GM12878 (cell line): ENCODE data around the gene FRRS1L. TPM values are rescaled to one million over a fixed set of nuclear protein-coding genes. Genes with fewer than 3 reads are reported as not detected.

ENCODE experiments used
- ATAC-seq: fragments of 200-7000 bp; cut with Tn5 transposase; 3 replicates; pipeline ENCODE4 v1.9.1; 2020; ENCODE audit warnings: mild to moderate bottlenecking, moderate library complexity
- BruUV-seq: library from RNA; stranded (reverse); fragments of 400-500 nt; replicated peaks from 2 replicates; lab custom pipeline; 2021; lab: Mats Ljungman, UMichigan
- CTCF ChIA-PET: fragments of 300-600 bp; sonication (Branson Sonifier 250); formaldehyde crosslinking; extraction: SDS; loops from one replicate; lab custom pipeline; 2021; ENCODE audit warnings: inconsistent platforms; lab: Yijun Ruan, JAX
- POLR2A ChIA-PET: fragments of 350-600 bp; formaldehyde crosslinking; extraction: SDS; loops from one replicate; lab custom pipeline; 2021; ENCODE audit warnings: inconsistent platforms; lab: Charles Lee
- RAD21 ChIA-PET: fragments of 300-600 bp; sonication (Branson Sonifier 250); formaldehyde crosslinking; loops from one replicate; lab custom pipeline; 2023; ENCODE audit warnings: antibody characterized with exemption; ENCODE audit not compliant: unreplicated experiment; lab: Charles Lee
- SMC1A ChIA-PET: fragments of 300-600 bp; sonication (Branson Sonifier 250); formaldehyde crosslinking; loops from one replicate; lab custom pipeline; 2023; ENCODE audit not compliant: unreplicated experiment, uncharacterized antibody; lab: Charles Lee
- DNase-seq: peaks from one replicate; pipeline ENCODE4 v3.0.0-alpha.2; 2011; ENCODE audit warnings: low read depth, low spot score
- FAIRE-seq: peaks from 3 replicates; lab custom pipeline; 2011; peaks lifted over from hg19 to GRCh38; lab: Jason Lieb, UNC
- H2AFZ ChIP-seq: 2 replicates; pipeline ENCODE4 v1.6.0; 2011; ENCODE audit warnings: low read depth, low read length, control low read depth; ENCODE audit not compliant: control insufficient read depth
- H3K27ac ChIP-seq: 2 replicates; pipeline ENCODE4 v1.5.1; 2011; ENCODE audit warnings: control low read depth; ENCODE audit not compliant: control insufficient read depth, insufficient read depth
- H3K27me3 ChIP-seq, 2 experiments: replicated peaks in 1 of 2; 2 replicates each; pipeline versions ENCODE4 v1.6.0 to v1.6.1; 2011; ENCODE audit warnings: low read length in 1 of 2; ENCODE audit not compliant: control insufficient read depth in 2 of 2, insufficient read depth in 2 of 2
- H3K36me3 ChIP-seq, 2 experiments: 2 replicates each; pipeline ENCODE4 v1.5.1; 2011; ENCODE audit warnings: low read length in 1 of 2; ENCODE audit not compliant: control insufficient read depth in 2 of 2, insufficient read depth in 2 of 2
- H3K4me1 ChIP-seq: 2 replicates; pipeline ENCODE4 v1.6.1; 2011; ENCODE audit warnings: mild to moderate bottlenecking, low read length, moderate library complexity, mixed read lengths; ENCODE audit not compliant: control insufficient read depth, insufficient read depth
- H3K4me2 ChIP-seq: 2 replicates; pipeline ENCODE4 v1.6.0; 2011; ENCODE audit warnings: control low read depth; ENCODE audit not compliant: control insufficient read depth, insufficient read depth
- H3K4me3 ChIP-seq: fragments of 200-600 bp; sonication (generic); 2 replicates; pipeline ENCODE4 v1.5.1; 2016
- H3K79me2 ChIP-seq: 2 replicates; pipeline ENCODE4 v1.6.0; 2011; ENCODE audit warnings: low read length; ENCODE audit not compliant: control insufficient read depth, insufficient read depth
- H3K9ac ChIP-seq: 2 replicates; pipeline ENCODE4 v1.8.0; 2011; ENCODE audit warnings: low read length, control low read depth, mixed read lengths; ENCODE audit not compliant: control insufficient read depth, insufficient read depth
- H3K9me3 ChIP-seq: replicated peaks from 3 replicates; pipeline ENCODE4 v1.5.1; 2011; ENCODE audit warnings: mild to moderate bottlenecking, low read length; ENCODE audit not compliant: control insufficient read depth, insufficient read depth
- H4K20me1 ChIP-seq: 2 replicates; pipeline ENCODE4 v1.6.0; 2011; ENCODE audit not compliant: control insufficient read depth, insufficient read depth
- CBFB ChIP-seq: IDR thresholded peaks from 2 replicates; pipeline ENCODE4 v1.6.1; 2016; ENCODE audit warnings: antibody characterized with exemption, low read depth
- E2F4 ChIP-seq: IDR thresholded peaks from 2 replicates; pipeline ENCODE4 v1.6.1; 2012; ENCODE audit warnings: low read depth, low read length, improper control_type of control experiment
- HSF1 ChIP-seq: fragments of 150-350 bp; IDR thresholded peaks from 2 replicates; pipeline ENCODE4 v1.6.1; 2014; ENCODE audit warnings: mild to moderate bottlenecking, low read depth, low read length
- JUNB ChIP-seq: IDR thresholded peaks from 2 replicates; pipeline ENCODE4 v1.6.1; 2016; ENCODE audit warnings: antibody characterized with exemption, mild to moderate bottlenecking
- KAT2A ChIP-seq: conservative IDR thresholded peaks from 2 replicates; pipeline ENCODE4 v1.6.1; 2011; ENCODE audit warnings: low read depth, low read length; ENCODE audit not compliant: control insufficient read depth
- MTA2 ChIP-seq: fragments of 450-650 bp; IDR thresholded peaks from 2 replicates; pipeline ENCODE4 v1.6.1; 2016; ENCODE audit warnings: low read depth, mild to moderate bottlenecking, moderate library complexity
- NBN ChIP-seq: fragments of 450-650 bp; IDR thresholded peaks from 2 replicates; pipeline ENCODE4 v1.6.1; 2016
- PAX5 ChIP-seq: IDR thresholded peaks from 2 replicates; pipeline ENCODE4 v1.6.1; 2011; ENCODE audit warnings: low read depth, low read length, borderline replicate concordance
- RCOR1 ChIP-seq: conservative IDR thresholded peaks from 2 replicates; pipeline ENCODE4 v1.6.1; 2012; ENCODE audit warnings: low read depth, low read length, improper control_type of control experiment
- RELB ChIP-seq: fragments of 450-650 bp; IDR thresholded peaks from 2 replicates; pipeline ENCODE4 v1.6.1; 2017; ENCODE audit warnings: low read depth, mild to moderate bottlenecking, moderate library complexity
- SREBF2 ChIP-seq: IDR thresholded peaks from 2 replicates; pipeline ENCODE4 v1.6.1; 2012; ENCODE audit warnings: mild to moderate bottlenecking, low read length
- SRF ChIP-seq, 2 experiments: IDR thresholded peaks; 2 replicates each; pipeline ENCODE4 v1.6.1; 2011; ENCODE audit warnings: low read depth in 2 of 2, low read length in 2 of 2, mild to moderate bottlenecking in 1 of 2, moderate library complexity in 1 of 2
- TCF12 ChIP-seq: IDR thresholded peaks from 2 replicates; pipeline ENCODE4 v1.6.1; 2011; ENCODE audit warnings: low read depth, mild to moderate bottlenecking, low read length
- ZNF274 ChIP-seq: IDR thresholded peaks from one replicate; pipeline ENCODE4 v1.8.0; 2011; ENCODE audit not compliant: insufficient read length, insufficient read depth
- WGBS: methylation state at CpG from one replicate; pipeline ENCODE4 v1.1.6; 2016; ENCODE audit warnings: low lambda C conversion rate; ENCODE audit not compliant: insufficient replicate concordance, insufficient coverage; ENCODE audit errors: missing lambda C conversion rate; 5-methylcytosine and 5-hydroxymethylcytosine counted together
- in situ Hi-C: fragments of 300-500 bp; cut with MboI; formaldehyde crosslinking; loops from 9 replicates; pipeline ENCODE4 v1.14.3; 2018; ENCODE audit warnings: mixed read lengths
- intact Hi-C: fragments of 100-400 bp; cut with micrococcal nuclease; formaldehyde crosslinking; loops from one replicate; pipeline ENCODE4 v1.14.2; 2022; ENCODE audit not compliant: unreplicated experiment
- polyA plus RNA-seq, 11 experiments: library from polyadenylated mRNA; depleted of rRNA in 4 of 11; unstranded in 6 of 11; stranded (reverse) in 5 of 11; fragments of >200 nt; fragmentation: Nextera tagmentation in 4 of 11; fragmentation: Illumina TruSeq in 1 of 11; extraction: Ambion mirVana in 4 of 11; extraction: Trizol in 1 of 11; gene quantifications; 1 replicate in 1 of 11; 2 replicates in 10 of 11; pipeline versions ENCODE4 v1.2.1 to v1.2.3, GENCODE V29; 2011 to 2016; ENCODE audit warnings: inconsistent platforms in 2 of 11, missing spikeins in 2 of 11, low read depth in 1 of 11
- total RNA-seq, 4 experiments: library from RNA; depleted of rRNA in 3 of 4; stranded (reverse); fragments of >200 nt in 3 of 4; fragmentation: Illumina TruSeq in 1 of 4; extraction: Trizol in 1 of 4; gene quantifications; 2 replicates each; pipeline versions ENCODE4 v1.2.1 to v1.2.3, GENCODE V29; 2013 to 2021
- TF ChIP-seq, protein P1 (sequence below): fragments of 450-650 bp; formaldehyde crosslinking; IDR thresholded peaks from 2 replicates; pipeline ENCODE4 v1.5.0; 2022; ENCODE audit warnings: mild to moderate bottlenecking, missing genetic modification characterization
- TF ChIP-seq, protein P2 (sequence below): fragments of 450-650 bp; IDR thresholded peaks from 2 replicates; pipeline ENCODE4 v1.6.1; 2018; ENCODE audit warnings: mild to moderate bottlenecking, low read depth, moderate library complexity; ENCODE audit not compliant: partially characterized antibody

Gene FRRS1L
- total and polyA plus RNA-seq, 10 of the 15 experiments (the other 5 are each of a cell fraction or from before 2014, with no cell fraction given): not detected

DNA sequence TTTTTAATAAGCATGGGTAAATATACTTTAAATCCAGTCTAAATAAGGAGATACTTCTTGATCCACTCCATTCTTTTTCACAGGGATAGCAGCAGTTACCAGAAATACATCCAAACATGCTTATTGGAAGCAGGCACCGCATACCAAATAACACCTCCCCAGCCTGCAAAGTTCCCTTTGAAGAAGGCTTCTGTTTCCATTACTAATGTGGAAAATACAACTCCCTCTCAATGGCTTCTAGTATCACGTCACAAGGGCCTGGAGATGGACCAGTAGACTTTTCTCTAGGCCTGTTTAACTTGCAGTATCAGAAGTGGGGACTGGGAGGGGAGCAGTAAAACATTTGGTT, 68.1 kb downstream of the FRRS1L start:
- Histone ChIP-seq H2AFZ (no peak overlapping the region), H3K27ac (no peak overlapping the region), H3K9ac (no peak overlapping the region), H3K4me3 (no peak overlapping the region), H3K9me3 (no peaks in the 10 kb centered on the region), H3K27me3 (no peaks in the 10 kb centered on the region), H3K4me1 (peaks cover 30% of the 10 kb centered on the region), H4K20me1 (no peaks in the 10 kb centered on the region; the same call in 1 of the 2 replicates), H3K36me3 (peaks cover 5 to 16% of the 10 kb centered on the region in 2 experiments), H3K79me2 (peaks cover 40% of the 10 kb centered on the region), H3K4me2 (no peak overlapping the region)
- FAIRE-seq (no peak), ATAC-seq (no peak), DNase-seq (no peak)
- intact Hi-C loops: no loop called here
- no TSS peak for BruUV-seq
- ChIA-PET RAD21 (no interaction called here), SMC1A (interaction anchor here (1.4 to 3.2 kb wide), 3 partner anchors 11 to 70 kb away, joined by 3 to 11 read pairs (median 3); no protein-coding TSS in a partner anchor), POLR2A (no interaction called here), CTCF (no interaction called here)
- in situ Hi-C loops: no loop called here
- 66% methylated on average over 2 of the region's 2 CpGs for WGBS
- TF ChIP-seq RELB (no peak), TCF12 (no peak), NBN (no peak), PAX5 (no peak), HSF1 (no peak), CBFB (no peak), E2F4 (no peak), ZNF274 (no peak), SRF (IDR thresholded peaks at IDR 0.05; ENCODE audit: low read depth in 2 of 2, low read length in 2 of 2) (no peak), MTA2 (no peak), RCOR1 (no peak), KAT2A (no peak), SREBF2 (no peak), JUNB (no peak)
- TF ChIP-seq, protein P1, sequence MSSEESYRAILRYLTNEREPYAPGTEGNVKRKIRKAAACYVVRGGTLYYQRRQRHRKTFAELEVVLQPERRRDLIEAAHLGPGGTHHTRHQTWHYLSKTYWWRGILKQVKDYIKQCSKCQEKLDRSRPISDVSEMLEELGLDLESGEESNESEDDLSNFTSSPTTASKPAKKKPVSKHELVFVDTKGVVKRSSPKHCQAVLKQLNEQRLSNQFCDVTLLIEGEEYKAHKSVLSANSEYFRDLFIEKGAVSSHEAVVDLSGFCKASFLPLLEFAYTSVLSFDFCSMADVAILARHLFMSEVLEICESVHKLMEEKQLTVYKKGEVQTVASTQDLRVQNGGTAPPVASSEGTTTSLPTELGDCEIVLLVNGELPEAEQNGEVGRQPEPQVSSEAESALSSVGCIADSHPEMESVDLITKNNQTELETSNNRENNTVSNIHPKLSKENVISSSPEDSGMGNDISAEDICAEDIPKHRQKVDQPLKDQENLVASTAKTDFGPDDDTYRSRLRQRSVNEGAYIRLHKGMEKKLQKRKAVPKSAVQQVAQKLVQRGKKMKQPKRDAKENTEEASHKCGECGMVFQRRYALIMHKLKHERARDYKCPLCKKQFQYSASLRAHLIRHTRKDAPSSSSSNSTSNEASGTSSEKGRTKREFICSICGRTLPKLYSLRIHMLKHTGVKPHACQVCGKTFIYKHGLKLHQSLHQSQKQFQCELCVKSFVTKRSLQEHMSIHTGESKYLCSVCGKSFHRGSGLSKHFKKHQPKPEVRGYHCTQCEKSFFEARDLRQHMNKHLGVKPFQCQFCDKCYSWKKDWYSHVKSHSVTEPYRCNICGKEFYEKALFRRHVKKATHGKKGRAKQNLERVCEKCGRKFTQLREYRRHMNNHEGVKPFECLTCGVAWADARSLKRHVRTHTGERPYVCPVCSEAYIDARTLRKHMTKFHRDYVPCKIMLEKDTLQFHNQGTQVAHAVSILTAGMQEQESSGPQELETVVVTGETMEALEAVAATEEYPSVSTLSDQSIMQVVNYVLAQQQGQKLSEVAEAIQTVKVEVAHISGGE (CRISPR knock-in tag): no peak
- TF ChIP-seq, protein P2, sequence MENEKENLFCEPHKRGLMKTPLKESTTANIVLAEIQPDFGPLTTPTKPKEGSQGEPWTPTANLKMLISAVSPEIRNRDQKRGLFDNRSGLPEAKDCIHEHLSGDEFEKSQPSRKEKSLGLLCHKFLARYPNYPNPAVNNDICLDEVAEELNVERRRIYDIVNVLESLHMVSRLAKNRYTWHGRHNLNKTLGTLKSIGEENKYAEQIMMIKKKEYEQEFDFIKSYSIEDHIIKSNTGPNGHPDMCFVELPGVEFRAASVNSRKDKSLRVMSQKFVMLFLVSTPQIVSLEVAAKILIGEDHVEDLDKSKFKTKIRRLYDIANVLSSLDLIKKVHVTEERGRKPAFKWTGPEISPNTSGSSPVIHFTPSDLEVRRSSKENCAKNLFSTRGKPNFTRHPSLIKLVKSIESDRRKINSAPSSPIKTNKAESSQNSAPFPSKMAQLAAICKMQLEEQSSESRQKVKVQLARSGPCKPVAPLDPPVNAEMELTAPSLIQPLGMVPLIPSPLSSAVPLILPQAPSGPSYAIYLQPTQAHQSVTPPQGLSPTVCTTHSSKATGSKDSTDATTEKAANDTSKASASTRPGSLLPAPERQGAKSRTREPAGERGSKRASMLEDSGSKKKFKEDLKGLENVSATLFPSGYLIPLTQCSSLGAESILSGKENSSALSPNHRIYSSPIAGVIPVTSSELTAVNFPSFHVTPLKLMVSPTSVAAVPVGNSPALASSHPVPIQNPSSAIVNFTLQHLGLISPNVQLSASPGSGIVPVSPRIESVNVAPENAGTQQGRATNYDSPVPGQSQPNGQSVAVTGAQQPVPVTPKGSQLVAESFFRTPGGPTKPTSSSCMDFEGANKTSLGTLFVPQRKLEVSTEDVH: no peak
